Small intestine (tissue), 7 donors: ENCODE measurements around the gene NAA40. TPM values are rescaled to one million over a fixed set of nuclear protein-coding genes. Genes with fewer than 3 reads are reported as not detected.

Source experiments
- DNase-seq, 2 donors: peaks; one replicate each; pipeline versions ENCODE4 v3.0.0 to v3.0.0-alpha.2; 2013
- FAIRE-seq: peaks from 2 replicates; lab custom pipeline; 2012; peaks lifted over from hg19 to GRCh38; lab: Jason Lieb, UNC
- H3K27ac ChIP-seq, 3 donors: one replicate each; pipeline ENCODE4 v1.5.1; 2013; ENCODE audit warnings: low read length in 2 of 3, mild to moderate bottlenecking in 2 of 3, control low read depth in 1 of 3, inconsistent platforms in 1 of 3, low read depth in 1 of 3, moderate library complexity in 1 of 3
- H3K27me3 ChIP-seq, 3 donors: one replicate each; pipeline ENCODE4 v1.6.1; 2013; ENCODE audit warnings: low read length in 3 of 3, inconsistent platforms in 1 of 3; ENCODE audit not compliant: control insufficient read depth in 3 of 3, insufficient read depth in 3 of 3
- H3K36me3 ChIP-seq, 3 donors: one replicate each; pipeline ENCODE4 v1.6.1; 2013; ENCODE audit warnings: low read length in 3 of 3, inconsistent platforms in 1 of 3, low read depth in 1 of 3, mild to moderate bottlenecking in 1 of 3, moderate library complexity in 1 of 3; ENCODE audit not compliant: control insufficient read depth in 3 of 3, insufficient read depth in 2 of 3
- H3K4me1 ChIP-seq, 3 donors: one replicate each; pipeline ENCODE4 v1.6.1; 2013; ENCODE audit warnings: low read length in 2 of 3, inconsistent platforms in 1 of 3, low read depth in 1 of 3, mild to moderate bottlenecking in 1 of 3, moderate library complexity in 1 of 3; ENCODE audit not compliant: control insufficient read depth in 3 of 3, insufficient read depth in 2 of 3
- H3K4me3 ChIP-seq, 3 donors: one replicate each; pipeline ENCODE4 v1.5.1; 2013; ENCODE audit warnings: low read length in 3 of 3, control low read depth in 1 of 3, inconsistent platforms in 1 of 3, low read depth in 1 of 3, mild to moderate bottlenecking in 1 of 3, moderate library complexity in 1 of 3
- H3K9me3 ChIP-seq, 2 donors: one replicate each; pipeline ENCODE4 v1.6.1; 2013; ENCODE audit warnings: low read depth in 1 of 2, low read length in 1 of 2; ENCODE audit not compliant: control insufficient read depth in 2 of 2, insufficient read depth in 1 of 2
- whole genome bisulfite sequencing, 3 donors: extraction: QIAGEN DNeasy Blood & Tissue Kit; methylation state at CpG; one replicate each; pipeline ENCODE4 v1.1.7; 2013; 5-methylcytosine and 5-hydroxymethylcytosine counted together
- polyA plus RNA-seq, 4 donors: library from polyadenylated mRNA; stranded (reverse) in 3 of 4; unstranded in 1 of 4; fragments of 200-250 nt in 3 of 4; fragments of 120-200 nt in 1 of 4; gene quantifications; one replicate each; pipeline versions ENCODE4 v1.2.1 to v1.2.3, GENCODE V29; 2013
- donor health status: healthy with polysubstance abuse.
- donor health status: control.
- donor health status: control.
- donor health status: Bipolar disorder and iron deficiency.
- donor health status: healthy.

NAA40 gene
- polyA plus RNA-seq, 4 donors, result 13.1 to 36.2 (median 18.3) TPM

GRCh38 chr11:63937713-63938478 lies 906 bp upstream of the NAA40 start:
- no peak for FAIRE-seq

GRCh38 chr11:63939397-63939891 lies 642 bp downstream of the NAA40 start:
- Histone ChIP-seq H3K4me3 (peak overlapping the region; percentile 70 to 89 (median 76)), H3K4me1 (peaks cover 0 to 16% (median 9%) of the 10 kb centered on the region in 3 donors), H3K27ac (peak overlapping the region; percentile 1 to 73 (median 68)), H3K9me3 (no peaks in the 10 kb centered on the region), H3K27me3 (no peaks in the 10 kb centered on the region), H3K36me3 (peaks cover 0 to 13% (median 2%) of the 10 kb centered on the region in 3 donors)
- no peak for FAIRE-seq
- 0 to 3% (median 1%) methylated on average over 25 to 26 of the region's 26 CpGs for WGBS, 3 donors
- peak; percentile 49 to 67 for DNase-seq

More at GRCh38 chr11:63937713-63938478, 906 bp upstream of the NAA40 start:
- peak overlapping the region; percentile 56 to 76 (median 70) for H3K4me3 ChIP-seq
- peaks cover 0 to 9% (median 0%) of the 10 kb centered on the region in 3 donors for H3K4me1 ChIP-seq
- H3K27ac ChIP-seq, result peak overlapping the region in 2 of 3 donors; percentile 67 to 93
- H3K9me3 ChIP-seq, result no peaks in the 10 kb centered on the region
- DNase-seq, result no peak
- H3K27me3 ChIP-seq, result no peaks in the 10 kb centered on the region
- peaks cover 0 to 6% (median 2%) of the 10 kb centered on the region in 3 donors for H3K36me3 ChIP-seq
- WGBS, 3 donors, result 22 to 24% (median 22%) methylated on average over 30 of the region's 30 CpGs

GRCh38 chr11:63940786-63941185 lies 2.0 kb downstream of the NAA40 start:
- H3K27ac ChIP-seq, result no peak overlapping the region
- FAIRE-seq, result no peak
- WGBS, 3 donors, result 79 to 88% (median 80%) methylated on average over 6 of the region's 6 CpGs

GRCh38 chr11:63941901-63942300 lies 3.1 kb downstream of the NAA40 start:
- Histone ChIP-seq H3K9me3 (no peaks in the 10 kb centered on the region), H3K4me1 (peaks cover 0 to 28% (median 15%) of the 10 kb centered on the region in 3 donors), H3K27me3 (no peaks in the 10 kb centered on the region), H3K4me3 (no peak overlapping the region), H3K27ac (peak overlapping the region in 1 of 3 donors; percentile 79), H3K36me3 (peaks cover 0 to 24% (median 2%) of the 10 kb centered on the region in 3 donors)
- no peak for FAIRE-seq
- no peak for DNase-seq
- WGBS, 3 donors, result 72 to 89% (median 81%) methylated on average over 4 of the region's 4 CpGs

More at GRCh38 chr11:63940786-63941185, 2.0 kb downstream of the NAA40 start:
- no peaks in the 10 kb centered on the region for H3K27me3 ChIP-seq
- no peak overlapping the region for H3K4me3 ChIP-seq
- H3K36me3 ChIP-seq, result peaks cover 0 to 13% (median 2%) of the 10 kb centered on the region in 3 donors
- no peaks in the 10 kb centered on the region for H3K9me3 ChIP-seq
- DNase-seq, result no peak
- H3K4me1 ChIP-seq, result peaks cover 0 to 28% (median 15%) of the 10 kb centered on the region in 3 donors

- peaks cover 0 to 30% (median 2%) of the 10 kb centered on the region in 3 donors for H3K36me3 ChIP-seq
- H3K4me3 ChIP-seq, result no peak overlapping the region
- H3K4me1 ChIP-seq, result peaks cover 0 to 28% (median 15%) of the 10 kb centered on the region in 3 donors
- H3K27me3 ChIP-seq, result no peaks in the 10 kb centered on the region
- no peaks in the 10 kb centered on the region for H3K9me3 ChIP-seq
- FAIRE-seq (no peak), DNase-seq (peak in 1 of 2 donors; percentile 91)
- H3K27ac ChIP-seq, result peak overlapping the region in 2 of 3 donors; percentile 30 to 79
- 52 to 75% (median 59%) methylated on average over 3 of the region's 3 CpGs for WGBS, 3 donors
Measured at GRCh38 chr11:63942803-63943202, 4.0 kb downstream of the NAA40 start.

GRCh38 chr11:63944987-63945386 lies 6.2 kb downstream of the NAA40 start:
- Histone ChIP-seq H3K27ac (peak overlapping the region in 2 of 3 donors; percentile 8 to 52), H3K4me3 (no peak overlapping the region), H3K36me3 (peaks cover 0 to 38% (median 2%) of the 10 kb centered on the region in 3 donors), H3K27me3 (no peaks in the 10 kb centered on the region), H3K4me1 (peaks cover 0 to 24% (median 15%) of the 10 kb centered on the region in 3 donors), H3K9me3 (no peaks in the 10 kb centered on the region)
- FAIRE-seq (no peak), DNase-seq (peak; percentile 61 to 79)
- WGBS, 3 donors, result 41 to 54% (median 46%) methylated on average over 8 of the region's 8 CpGs

GRCh38 chr11:63945477-63946163 lies 6.8 kb downstream of the NAA40 start:
- peak; percentile 82 to 83 for DNase-seq
- Histone ChIP-seq H3K27ac (peak overlapping the region; percentile 8 to 52 (median 13)), H3K4me1 (peaks cover 0 to 24% (median 15%) of the 10 kb centered on the region in 3 donors), H3K27me3 (no peaks in the 10 kb centered on the region), H3K36me3 (peaks cover 0 to 40% (median 2%) of the 10 kb centered on the region in 3 donors), H3K9me3 (no peaks in the 10 kb centered on the region), H3K4me3 (no peak overlapping the region)
- 38 to 48% (median 38%) methylated on average over 14 of the region's 14 CpGs for WGBS, 3 donors
- FAIRE-seq, result no peak
